GM21381 (cell line): ENCODE measurements around the gene NUCKS1.

Experiments
- ATAC-seq: cut with Tn5 transposase; IDR thresholded peaks from one replicate; pipeline ENCODE4 v1.9.1; 2021; ENCODE audit warnings: mild to moderate bottlenecking, moderate library complexity; ENCODE audit not compliant: unreplicated experiment

Gene NUCKS1

GRCh38 chr1:205670611-205671430 lies 79.2 kb downstream of the NUCKS1 start:
- ATAC-seq, result no peak

DNA sequence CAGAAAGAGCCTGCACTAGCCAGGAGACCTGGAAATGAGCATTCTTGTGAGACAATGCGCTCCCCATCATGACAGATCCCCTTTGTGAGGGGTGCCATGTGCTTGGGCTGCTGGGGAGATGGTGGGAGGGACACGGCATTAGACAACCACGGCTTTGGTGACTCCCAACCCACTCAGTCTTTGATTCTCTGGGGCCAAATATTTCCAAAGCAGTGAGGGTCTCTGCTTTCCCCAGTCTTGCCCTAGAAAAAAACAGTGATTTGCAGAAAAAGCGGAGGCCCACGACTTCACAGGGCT lies 79.9 kb downstream of the NUCKS1 start:
- ATAC-seq, result no peak

DNA sequence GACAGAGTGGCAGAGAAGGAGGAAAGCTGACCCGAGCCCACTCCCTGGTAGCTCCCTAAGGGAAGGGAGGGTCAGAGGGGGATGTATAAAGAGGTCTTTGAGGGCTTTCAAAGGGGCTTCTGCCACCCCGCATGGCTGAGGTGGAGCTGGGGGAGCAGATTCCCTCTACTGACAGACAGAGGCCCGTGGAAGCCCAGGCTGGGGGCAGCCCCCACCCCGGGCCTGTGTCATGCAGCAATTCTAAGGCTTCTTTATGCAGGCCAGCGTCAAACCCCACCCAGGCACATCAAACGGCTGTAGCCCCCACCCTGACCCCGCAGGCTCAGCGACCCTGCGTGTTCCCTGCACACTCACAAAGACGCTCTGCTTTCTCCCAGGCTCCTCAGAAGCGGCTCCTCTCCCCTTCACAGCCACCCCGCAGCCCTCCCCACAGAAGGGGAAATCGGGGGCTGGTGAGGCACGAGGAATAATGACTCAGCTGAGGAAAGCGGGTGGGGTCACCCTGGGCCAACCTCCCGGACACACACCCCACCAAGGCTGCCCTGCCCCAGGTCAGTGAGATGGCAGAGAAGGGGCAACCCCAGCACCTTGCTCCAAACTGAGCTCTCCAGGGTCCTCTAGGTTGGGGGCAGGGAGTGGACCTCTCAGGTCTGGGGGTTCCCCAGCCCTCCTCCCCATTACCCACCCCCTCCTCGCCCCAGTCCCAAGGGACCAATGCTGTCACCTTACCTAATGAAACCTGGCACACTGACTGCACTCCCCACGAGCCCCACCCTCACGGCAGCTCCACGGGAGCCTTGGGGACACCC lies 80.4 kb downstream of the NUCKS1 start:
- no peak for ATAC-seq

GRCh38 chr1:205668951-205669340 lies 81.0 kb downstream of the NUCKS1 start:
- ATAC-seq, result no peak

DNA sequence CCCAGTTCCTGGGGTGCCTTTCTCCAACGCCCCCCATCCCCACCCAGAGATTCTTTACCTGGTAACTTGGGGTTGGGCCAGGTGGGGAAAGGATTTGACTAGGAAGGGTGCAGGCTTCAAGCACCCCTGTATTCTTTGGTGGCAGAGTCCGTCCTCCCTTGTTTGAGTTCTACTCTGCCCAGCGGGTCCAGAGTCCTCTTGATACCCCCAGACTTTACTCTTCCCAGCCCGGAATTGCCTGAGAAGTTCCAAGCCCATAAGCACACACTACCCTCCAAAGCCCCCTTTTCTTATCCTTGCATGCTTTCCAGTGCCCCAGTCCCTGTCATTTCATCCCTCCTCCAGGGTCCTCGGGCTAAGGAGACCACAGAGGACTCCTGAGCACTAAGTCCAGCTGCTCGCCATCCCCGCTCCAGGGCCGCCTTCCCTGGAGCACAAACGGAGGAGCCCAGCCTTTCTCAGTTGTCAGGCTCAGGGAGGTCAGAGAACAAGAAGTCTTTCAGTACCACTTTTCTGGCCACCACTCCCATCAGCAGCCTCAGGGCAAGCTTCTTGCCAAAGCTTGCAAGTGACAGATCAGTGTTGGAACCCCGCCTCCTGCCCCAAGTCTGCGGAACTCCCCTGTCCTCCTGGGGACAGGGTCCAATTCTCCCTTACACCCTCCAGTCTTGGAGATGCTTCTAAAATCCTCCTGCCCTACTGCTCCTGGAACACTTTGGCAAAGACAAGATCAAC lies 81.9 kb downstream of the NUCKS1 start:
- ATAC-seq, result no peak

DNA sequence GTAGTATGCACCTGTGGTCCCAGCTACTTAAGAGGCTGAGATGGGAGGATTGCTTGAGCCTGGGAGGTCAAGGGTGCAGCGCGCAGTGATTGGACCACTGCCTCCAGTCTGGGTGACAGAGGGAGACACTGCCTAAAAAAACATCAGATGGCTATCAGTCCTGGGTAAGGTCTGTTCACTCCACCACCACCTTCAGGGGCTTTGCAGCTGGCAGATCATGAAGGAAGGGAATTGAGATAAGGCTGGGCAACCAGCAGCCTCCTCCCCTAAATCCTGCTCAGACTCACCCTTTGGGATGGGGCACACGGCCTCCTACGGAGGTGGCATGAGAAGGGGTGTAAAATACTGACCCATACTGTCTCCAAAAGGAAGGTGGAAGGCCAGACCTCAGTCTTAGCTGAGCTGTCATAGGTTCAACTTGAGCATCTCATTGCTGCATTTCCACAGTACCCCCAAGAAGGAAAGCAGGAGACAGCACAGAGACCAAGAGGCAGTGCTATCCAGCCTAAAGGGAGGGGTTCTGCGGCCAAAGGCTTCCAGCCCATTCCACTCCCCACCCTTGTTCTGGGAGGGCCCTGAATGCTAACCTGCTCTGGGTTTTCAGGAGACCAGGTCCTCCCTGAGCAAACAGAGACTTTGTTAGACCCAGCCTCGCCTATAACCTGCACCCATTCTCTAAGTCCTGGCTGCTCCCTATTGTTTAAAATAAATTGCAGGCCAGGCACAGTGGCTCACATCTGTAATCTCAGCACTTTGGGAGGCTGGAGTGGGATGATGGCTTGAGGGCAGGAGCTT lies 83.4 kb downstream of the NUCKS1 start:
- no peak for ATAC-seq

- no peak for ATAC-seq
These were observed 84.6 kb downstream of the NUCKS1 start for GRCh38 chr1:205665201-205666045.

GRCh38 chr1:205664399-205665017 lies 85.5 kb downstream of the NUCKS1 start:
- no peak for ATAC-seq

GRCh38 chr1:205663286-205663936 lies 86.6 kb downstream of the NUCKS1 start:
- ATAC-seq, result no peak
